ENCODE measurements around the gene CELSR3.

GRCh38 chr3:48601622-48601994 is 61.1 kb downstream of the CELSR3 start:
- TF ChIP-seq SUZ12 (IDR thresholded peaks at IDR 0.05; ENCODE audit: extremely low read depth, insufficient read depth, insufficient read length) (no peak), ZNF274 (IDR thresholded peaks at IDR 0.05; ENCODE audit: low read depth, low read length) (no peak)

Data from NT2/D1 (cell line).